Fibroblast of the conjunctiva (primary cell): ENCODE measurements around the gene RNF207.

ENCODE experiments used
- DNase-seq: peaks from one replicate; pipeline ENCODE4 v3.0.0-alpha.2; 2010; ENCODE audit warnings: low read depth

Gene RNF207

GRCh38 chr1:6269720-6270400 lies 63.9 kb downstream of the RNF207 start:
- no peak for DNase-seq

GRCh38 chr1:6270401-6270800 lies 64.5 kb downstream of the RNF207 start:
- DNase-seq: no peak
